RWPE2 (cell line): ENCODE data around the gene PPL.
"Not testable (repeated sequence)": the region's sequence is repeated elsewhere in the genome, so short reads cannot be mapped to it uniquely, and the experiment has no call there.

Experiments
- ATAC-seq: fragments of 200-7000 bp; cut with Tn5 transposase; 3 replicates; pipeline ENCODE4 v1.9.1; 2021; ENCODE audit warnings: low read depth
- DNase-seq: peaks from one replicate; pipeline ENCODE4 v3.0.0-alpha.2; 2020; ENCODE audit warnings: low spot score
- H3K27ac ChIP-seq: fragments of 450-650 bp; 2 replicates; pipeline ENCODE4 v1.5.1; 2017; ENCODE audit warnings: mild to moderate bottlenecking; ENCODE audit not compliant: poor library complexity, severe bottlenecking
- H3K27me3 ChIP-seq: fragments of 250-450 bp; sonication (Bioruptor Pico); 2 replicates; pipeline ENCODE4 v1.5.1; 2021; ENCODE audit warnings: mild to moderate bottlenecking, moderate library complexity; ENCODE audit not compliant: insufficient read depth, poor library complexity, severe bottlenecking
- H3K36me3 ChIP-seq: fragments of 250-450 bp; sonication (Bioruptor Pico); 2 replicates; pipeline ENCODE4 v1.5.1; 2020; ENCODE audit warnings: low read depth, mild to moderate bottlenecking, moderate library complexity
- H3K4me1 ChIP-seq: fragments of 250-450 bp; sonication (Bioruptor Pico); 2 replicates; pipeline ENCODE4 v1.5.1; 2021; ENCODE audit warnings: mild to moderate bottlenecking, moderate library complexity; ENCODE audit not compliant: insufficient read depth, poor library complexity, severe bottlenecking
- H3K4me3 ChIP-seq: fragments of 250-450 bp; sonication (Bioruptor Pico); 2 replicates; pipeline ENCODE4 v1.5.1; 2021; ENCODE audit warnings: mild to moderate bottlenecking, moderate library complexity; ENCODE audit not compliant: severe bottlenecking
- H3K9me3 ChIP-seq: fragments of 250-450 bp; sonication (Bioruptor Pico); 2 replicates; pipeline ENCODE4 v1.5.1; 2021; ENCODE audit warnings: mild to moderate bottlenecking, moderate library complexity; ENCODE audit not compliant: severe bottlenecking
- TF ChIP-seq, protein P1 (sequence below): fragments of 450-650 bp; IDR thresholded peaks from one replicate; pipeline ENCODE4 v1.5.1; 2017; ENCODE audit warnings: mild to moderate bottlenecking, moderate library complexity; ENCODE audit not compliant: poor library complexity, severe bottlenecking

The PPL gene

GRCh38 chr16:4899474-4899846 is 37.5 kb downstream of the PPL start:
- no peaks in the 10 kb centered on the region for H3K9me3 ChIP-seq
- no peaks in the 10 kb centered on the region for H3K27me3 ChIP-seq
- ATAC-seq: no peak
- DNase-seq: no peak
- TF ChIP-seq, protein P1, sequence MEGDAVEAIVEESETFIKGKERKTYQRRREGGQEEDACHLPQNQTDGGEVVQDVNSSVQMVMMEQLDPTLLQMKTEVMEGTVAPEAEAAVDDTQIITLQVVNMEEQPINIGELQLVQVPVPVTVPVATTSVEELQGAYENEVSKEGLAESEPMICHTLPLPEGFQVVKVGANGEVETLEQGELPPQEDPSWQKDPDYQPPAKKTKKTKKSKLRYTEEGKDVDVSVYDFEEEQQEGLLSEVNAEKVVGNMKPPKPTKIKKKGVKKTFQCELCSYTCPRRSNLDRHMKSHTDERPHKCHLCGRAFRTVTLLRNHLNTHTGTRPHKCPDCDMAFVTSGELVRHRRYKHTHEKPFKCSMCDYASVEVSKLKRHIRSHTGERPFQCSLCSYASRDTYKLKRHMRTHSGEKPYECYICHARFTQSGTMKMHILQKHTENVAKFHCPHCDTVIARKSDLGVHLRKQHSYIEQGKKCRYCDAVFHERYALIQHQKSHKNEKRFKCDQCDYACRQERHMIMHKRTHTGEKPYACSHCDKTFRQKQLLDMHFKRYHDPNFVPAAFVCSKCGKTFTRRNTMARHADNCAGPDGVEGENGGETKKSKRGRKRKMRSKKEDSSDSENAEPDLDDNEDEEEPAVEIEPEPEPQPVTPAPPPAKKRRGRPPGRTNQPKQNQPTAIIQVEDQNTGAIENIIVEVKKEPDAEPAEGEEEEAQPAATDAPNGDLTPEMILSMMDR: no peak
- H3K27ac ChIP-seq: no peak overlapping the region
- H3K4me1 ChIP-seq: no peaks in the 10 kb centered on the region
- H3K36me3 ChIP-seq: peaks cover 93% of the 10 kb centered on the region
- no peak overlapping the region for H3K4me3 ChIP-seq

DNA sequence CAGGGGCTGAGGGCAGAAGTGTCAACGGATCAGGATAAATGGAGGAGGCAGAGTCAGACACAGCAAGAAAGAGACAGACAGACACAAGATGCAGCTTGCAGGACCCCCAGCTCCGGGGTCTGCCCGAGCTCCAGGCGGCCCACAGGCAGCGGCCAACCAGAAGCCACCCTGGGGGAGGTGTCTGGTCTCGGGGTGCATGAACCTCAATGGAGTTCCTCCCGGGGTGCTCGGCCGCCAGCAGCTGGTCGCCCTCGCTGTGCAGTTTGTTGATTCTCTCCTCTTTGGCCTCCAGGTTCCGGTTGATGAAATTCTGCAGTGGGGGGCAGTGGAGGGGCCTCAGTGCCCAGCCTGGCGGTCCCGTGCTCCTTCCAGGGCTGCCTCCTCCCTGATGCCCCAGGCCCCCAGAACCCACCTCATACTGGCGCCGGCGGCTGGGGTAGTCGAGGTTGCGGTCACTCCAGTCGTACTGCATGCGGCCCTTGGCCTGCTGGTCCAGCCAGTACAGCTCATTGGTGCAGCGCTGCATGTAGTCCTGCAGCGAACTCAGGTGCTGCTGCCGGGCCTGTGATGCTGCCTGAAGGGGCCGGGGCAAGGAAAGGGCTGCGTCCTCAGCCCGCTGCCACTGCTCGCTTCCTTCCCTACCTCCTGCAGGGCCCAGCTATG is 38.0 kb downstream of the PPL start:
- ATAC-seq (no peak), DNase-seq (no peak)
- TF ChIP-seq, protein P1: no peak
- Histone ChIP-seq H3K36me3 (peaks cover 93% of the 10 kb centered on the region), H3K9me3 (no peaks in the 10 kb centered on the region), H3K27me3 (no peaks in the 10 kb centered on the region), H3K27ac (no peak overlapping the region), H3K4me1 (no peaks in the 10 kb centered on the region), H3K4me3 (no peak overlapping the region)

DNA sequence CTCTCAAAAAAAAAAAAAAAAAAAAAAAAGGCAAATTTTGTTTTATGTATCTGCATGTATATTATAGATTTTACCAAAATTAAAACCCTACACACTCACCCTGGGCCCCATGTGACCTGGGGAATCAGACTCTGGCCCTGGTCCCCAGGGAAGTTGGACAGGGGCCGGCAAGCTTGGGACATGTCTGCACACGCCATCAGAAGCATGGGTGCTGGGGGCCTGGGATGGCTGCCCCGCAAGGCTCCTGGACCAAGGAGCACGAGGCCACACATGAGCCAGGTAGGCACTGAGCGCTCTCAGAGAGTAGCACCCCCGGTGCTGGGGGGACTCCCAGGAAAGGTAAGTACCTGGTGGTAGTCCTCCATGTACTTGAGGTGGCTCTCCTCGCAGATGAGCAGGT is 39.6 kb downstream of the PPL start:
- TF ChIP-seq, protein P1: no peak
- Histone ChIP-seq H3K27ac (no peak overlapping the region), H3K9me3 (no peaks in the 10 kb centered on the region), H3K36me3 (peaks cover 93% of the 10 kb centered on the region), H3K27me3 (no peaks in the 10 kb centered on the region), H3K4me1 (no peaks in the 10 kb centered on the region), H3K4me3 (no peak overlapping the region)
- DNase-seq (no peak), ATAC-seq (no peak)

DNA sequence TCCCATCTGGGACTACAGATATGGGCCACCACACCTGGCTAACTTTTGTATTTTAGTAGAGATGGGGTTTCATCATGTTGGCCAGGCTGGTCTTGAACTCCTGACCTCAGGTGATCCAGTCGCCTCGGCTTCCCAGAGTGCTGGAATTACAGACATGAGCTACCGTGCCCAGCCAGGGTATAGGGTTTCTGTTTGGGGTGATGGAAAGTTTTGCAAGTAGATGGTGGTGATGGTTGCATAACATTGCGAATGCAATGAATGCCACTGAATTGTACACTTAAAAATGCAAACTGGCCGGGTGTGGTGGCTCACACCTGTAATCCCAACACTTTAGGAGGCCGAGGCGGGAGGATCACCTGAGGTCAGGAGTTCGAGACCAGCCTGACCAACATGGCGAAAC is 40.2 kb downstream of the PPL start:
- ATAC-seq, H3K27ac ChIP-seq, H3K27me3 ChIP-seq, H3K9me3 ChIP-seq, H3K4me3 ChIP-seq, DNase-seq, H3K4me1 ChIP-seq: not testable (repeated sequence)
- H3K36me3 ChIP-seq: peaks cover 93% of the 10 kb centered on the region

DNA sequence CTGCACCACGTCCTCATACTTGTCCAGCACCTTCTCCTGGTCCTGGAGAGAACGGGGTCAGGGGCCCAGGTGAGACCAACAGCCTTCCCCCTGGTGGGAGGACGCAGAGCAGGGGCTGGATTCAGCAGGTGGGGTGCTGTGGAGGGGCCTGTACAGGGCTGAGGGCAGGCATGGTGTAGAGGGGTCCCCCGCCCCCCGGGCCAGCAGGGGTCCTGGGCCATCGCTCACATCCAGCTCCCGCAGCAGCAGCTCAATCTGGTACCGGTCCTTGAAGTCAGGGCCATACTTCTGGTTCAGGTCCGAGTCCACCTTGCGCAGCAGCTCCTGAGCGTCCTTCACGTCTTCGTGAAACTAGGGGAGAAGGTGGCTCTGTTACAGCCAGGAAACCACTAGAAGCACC is 41.6 kb downstream of the PPL start:
- ATAC-seq: no peak
- no peak for DNase-seq
- H3K4me1 ChIP-seq: no peaks in the 10 kb centered on the region
- no peaks in the 10 kb centered on the region for H3K27me3 ChIP-seq
- TF ChIP-seq, protein P1: no peak
- no peak overlapping the region for H3K4me3 ChIP-seq
- no peaks in the 10 kb centered on the region for H3K9me3 ChIP-seq
- H3K27ac ChIP-seq: no peak overlapping the region
- peaks cover 92% of the 10 kb centered on the region for H3K36me3 ChIP-seq
